Suprapubic skin (tissue), 4 donors: ENCODE data around the gene RPL37.

ENCODE experiments used
- CTCF ChIP-seq, 2 donors: fragments of 200-600 bp in 1 of 2; fragments of 450-650 bp in 1 of 2; sonication (generic) in 1 of 2; IDR thresholded peaks; one replicate each; pipeline ENCODE4 v1.5.1; 2016 to 2019; ENCODE audit warnings: antibody characterized with exemption in 2 of 2, mild to moderate bottlenecking in 1 of 2, moderate library complexity in 1 of 2
- EP300 ChIP-seq: sonication (generic); formaldehyde crosslinking; IDR thresholded peaks from one replicate; pipeline ENCODE4 v1.6.1; 2017; ENCODE audit warnings: antibody characterized with exemption
- POLR2A ChIP-seq, 2 donors: fragments of 450-650 bp; IDR thresholded peaks; one replicate each; pipeline ENCODE4 v1.6.1; 2017; ENCODE audit warnings: antibody characterized with exemption in 2 of 2, mild to moderate bottlenecking in 2 of 2, moderate library complexity in 2 of 2
- POLR2AphosphoS5 ChIP-seq, 3 donors: sonication (generic); formaldehyde crosslinking; IDR thresholded peaks; one replicate each; pipeline ENCODE4 v1.6.1; 2017; ENCODE audit warnings: antibody characterized with exemption in 3 of 3

GRCh38 chr5:40797273-40798011 lies 37.6 kb downstream of the RPL37 start:
- no peak for TF ChIP-seq POLR2AphosphoS5 (IDR thresholded peaks at IDR 0.05)
- no peak for TF ChIP-seq CTCF (IDR thresholded peaks at IDR 0.05)
- no peak for TF ChIP-seq POLR2A (IDR thresholded peaks at IDR 0.05)
- no peak for TF ChIP-seq EP300
